Measurements from ENCODE around the gene PRKN. TPM values are rescaled to one million over a fixed set of nuclear protein-coding genes. Genes with fewer than 3 reads are reported as not detected.

Gene PRKN
- total and polyA plus RNA-seq, 2 donors (not counting 3 experiments of a cell fraction or from before 2014, with no cell fraction given), result 0.06 TPM; not detected in 1

GRCh38 chr6:162568266-162568665 is 159.3 kb downstream of the PRKN start:
- CTCF ChIA-PET, result no interaction called here
- dilution Hi-C loops (cut with MboI; ENCODE audit: extremely low pct_ligation_motif_present, low sequenced_read_pairs), result no loop called here

More at GRCh38 chr6:162568266-162568665, 159.3 kb downstream of the PRKN start:
- Histone ChIP-seq H3K4me2 (ENCODE audit: insufficient read depth, low read length) (no peak overlapping the region), H3K9ac (replicated peaks; ENCODE audit: extremely low read depth, insufficient read depth, low read length) (no peak overlapping the region), H3K27me3 (ENCODE audit: control insufficient read depth in 2 of 2, insufficient read depth in 2 of 2, low read length in 2 of 2) (no peaks in the 10 kb centered on the region), H3K9me1 (replicated peaks; ENCODE audit: control insufficient read depth, extremely low read depth, insufficient read depth, low read length) (no peaks in the 10 kb centered on the region), H3K9me3 (replicated peaks; ENCODE audit: control insufficient read depth, insufficient read depth, low read length) (no peaks in the 10 kb centered on the region), H4K20me1 (replicated peaks; ENCODE audit: control insufficient read depth, extremely low read depth, insufficient read depth, low read length) (no peaks in the 10 kb centered on the region), H3K4me1 (ENCODE audit: control insufficient read depth, extremely low read depth, insufficient read depth, low read length) (no peaks in the 10 kb centered on the region), H3K4me3 (replicated peaks in 1 of 3; ENCODE audit: insufficient read depth in 1 of 3, low read depth in 1 of 3, low read length in 3 of 3) (no peak overlapping the region), H3K36me3 (ENCODE audit: control insufficient read depth in 2 of 2, extremely low read depth in 1 of 2, insufficient read depth in 2 of 2, low read length in 2 of 2) (no peaks in the 10 kb centered on the region), H3K79me2 (ENCODE audit: control insufficient read depth, insufficient read depth, low read length) (no peaks in the 10 kb centered on the region), H2AFZ (ENCODE audit: low read depth, low read length) (no peak overlapping the region), H3K27ac (ENCODE audit: insufficient read depth, low read depth, low read length) (no peak overlapping the region)
- intact Hi-C loops (cut with micrococcal nuclease), result no loop called here
- POLR2A ChIA-PET, result no interaction called here
- DNase-seq (ENCODE audit: low read depth, low spot score), result no peak
- FAIRE-seq, result no peak
- TF ChIP-seq POLR2A (IDR thresholded peaks at IDR 0.05; ENCODE audit: low read depth, low read length) (no peak), JUN (IDR thresholded peaks at IDR 0.05; ENCODE audit: borderline replicate concordance, insufficient read depth, insufficient read length, low read depth) (no peak), EZH2 (IDR thresholded peaks at IDR 0.05; ENCODE audit: borderline replicate concordance, low read depth, low read length, severe bottlenecking) (no peak), MYC (IDR thresholded peaks at IDR 0.05; ENCODE audit: low read depth, low read length) (no peak), GATA2 (IDR thresholded peaks at IDR 0.05; ENCODE audit: insufficient read depth, insufficient read length, low read depth, low read length) (no peak), POLR2AphosphoS5 (IDR thresholded peaks at IDR 0.05; ENCODE audit: insufficient read depth, low read depth, low read length) (no peak), FOS (IDR thresholded peaks at IDR 0.05; ENCODE audit: borderline replicate concordance, insufficient read depth, low read length) (no peak)
- TF ChIP-seq, protein P1, sequence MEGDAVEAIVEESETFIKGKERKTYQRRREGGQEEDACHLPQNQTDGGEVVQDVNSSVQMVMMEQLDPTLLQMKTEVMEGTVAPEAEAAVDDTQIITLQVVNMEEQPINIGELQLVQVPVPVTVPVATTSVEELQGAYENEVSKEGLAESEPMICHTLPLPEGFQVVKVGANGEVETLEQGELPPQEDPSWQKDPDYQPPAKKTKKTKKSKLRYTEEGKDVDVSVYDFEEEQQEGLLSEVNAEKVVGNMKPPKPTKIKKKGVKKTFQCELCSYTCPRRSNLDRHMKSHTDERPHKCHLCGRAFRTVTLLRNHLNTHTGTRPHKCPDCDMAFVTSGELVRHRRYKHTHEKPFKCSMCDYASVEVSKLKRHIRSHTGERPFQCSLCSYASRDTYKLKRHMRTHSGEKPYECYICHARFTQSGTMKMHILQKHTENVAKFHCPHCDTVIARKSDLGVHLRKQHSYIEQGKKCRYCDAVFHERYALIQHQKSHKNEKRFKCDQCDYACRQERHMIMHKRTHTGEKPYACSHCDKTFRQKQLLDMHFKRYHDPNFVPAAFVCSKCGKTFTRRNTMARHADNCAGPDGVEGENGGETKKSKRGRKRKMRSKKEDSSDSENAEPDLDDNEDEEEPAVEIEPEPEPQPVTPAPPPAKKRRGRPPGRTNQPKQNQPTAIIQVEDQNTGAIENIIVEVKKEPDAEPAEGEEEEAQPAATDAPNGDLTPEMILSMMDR (IDR thresholded peaks at IDR 0.05; ENCODE audit: extremely low read depth in 1 of 2, insufficient read depth in 1 of 2, low read depth in 1 of 2, low read length in 2 of 2), result no peak
- TF ChIP-seq, protein P2, sequence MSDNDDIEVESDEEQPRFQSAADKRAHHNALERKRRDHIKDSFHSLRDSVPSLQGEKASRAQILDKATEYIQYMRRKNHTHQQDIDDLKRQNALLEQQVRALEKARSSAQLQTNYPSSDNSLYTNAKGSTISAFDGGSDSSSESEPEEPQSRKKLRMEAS (IDR thresholded peaks at IDR 0.05; ENCODE audit: insufficient read depth, insufficient read length), result no peak
- no TSS peak for BruUV-seq (replicated peaks)

Measured in endothelial cell of umbilical vein (primary cell).